GM12892 (cell line): ENCODE measurements around the gene ARHGAP9.
"Not testable (repeated sequence)": the region's sequence is repeated elsewhere in the genome, so short reads cannot be mapped to it uniquely, and the experiment has no call there.

Experiments used
- DNase-seq: peaks from one replicate; pipeline ENCODE4 v3.0.0; 2011; ENCODE audit not compliant: insufficient read length
- FAIRE-seq: peaks from 2 replicates; lab custom pipeline; 2011; peaks lifted over from hg19 to GRCh38; lab: Jason Lieb, UNC
- POLR2A ChIP-seq: IDR thresholded peaks from 2 replicates; pipeline ENCODE4 v1.6.1; 2011; ENCODE audit warnings: low read depth, low read length, control low read depth
- POLR2AphosphoS5 ChIP-seq: IDR thresholded peaks from 2 replicates; pipeline ENCODE4 v1.6.1; 2011; ENCODE audit warnings: low read depth, low read length, control low read depth
- TAF1 ChIP-seq: IDR thresholded peaks from 2 replicates; pipeline ENCODE4 v1.6.1; 2011; ENCODE audit warnings: low read depth, mild to moderate bottlenecking, control low read depth, low read length, borderline replicate concordance

ARHGAP9 gene

DNA sequence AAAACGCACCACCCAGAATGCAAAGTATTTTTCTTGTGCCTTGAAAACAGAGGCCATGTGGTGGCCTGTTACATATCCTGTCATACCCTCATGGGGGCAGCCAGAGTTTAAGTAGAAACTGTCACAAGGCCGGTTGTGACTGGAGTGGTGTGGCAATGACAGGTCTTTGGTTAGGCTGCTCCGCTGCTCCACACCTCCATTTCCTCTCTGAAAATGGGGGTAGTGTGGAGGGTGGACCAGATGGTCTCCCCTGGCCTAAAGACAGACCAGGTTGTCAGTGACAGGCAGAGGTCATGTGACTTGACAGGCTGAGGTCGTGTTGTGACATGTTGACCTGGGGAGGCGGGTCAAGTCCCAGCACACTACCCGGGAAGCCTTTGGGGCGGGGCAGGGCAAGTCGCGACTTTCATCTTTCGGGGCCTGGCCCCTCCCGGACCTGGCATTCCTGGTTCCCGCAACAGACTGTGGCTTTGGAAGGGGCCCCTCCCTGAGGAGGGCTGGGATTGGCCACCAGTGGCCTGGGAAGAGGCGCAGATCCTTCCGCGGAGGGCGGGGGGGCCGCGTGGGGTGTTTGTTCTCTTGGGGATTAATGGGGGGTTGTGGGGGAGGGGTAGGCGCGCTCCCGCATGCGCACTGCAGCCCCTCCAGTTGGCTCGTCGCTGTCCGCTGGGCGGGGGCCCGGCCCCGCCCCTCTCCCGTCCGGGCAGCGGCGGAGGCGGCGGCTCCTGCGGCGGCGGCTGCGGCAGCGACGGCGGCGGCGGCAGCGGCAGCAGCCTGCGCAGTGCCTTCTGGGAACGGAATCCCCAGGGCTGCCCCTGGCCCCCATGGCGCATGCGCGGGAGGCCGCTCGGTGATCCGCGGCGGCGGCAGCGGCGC lies 42.6 kb upstream of the ARHGAP9 start, which contains the start of gene MBD6:
Gene MBD6 (plus strand): TSS at position 814 of the 876 bp plus-strand sequence. CDS start 1,480 bp downstream, outside the sequence.
- peak; percentile 99 for DNase-seq
- peak; percentile 60; the same call in 1 of the 2 replicates for TF ChIP-seq POLR2A
- 0 out of 2 replicates have a peak, but pooled peaks have one; percentile 28 for TF ChIP-seq TAF1
- peak; percentile 49 for TF ChIP-seq POLR2AphosphoS5
- peak; percentile 92 for FAIRE-seq

DNA sequence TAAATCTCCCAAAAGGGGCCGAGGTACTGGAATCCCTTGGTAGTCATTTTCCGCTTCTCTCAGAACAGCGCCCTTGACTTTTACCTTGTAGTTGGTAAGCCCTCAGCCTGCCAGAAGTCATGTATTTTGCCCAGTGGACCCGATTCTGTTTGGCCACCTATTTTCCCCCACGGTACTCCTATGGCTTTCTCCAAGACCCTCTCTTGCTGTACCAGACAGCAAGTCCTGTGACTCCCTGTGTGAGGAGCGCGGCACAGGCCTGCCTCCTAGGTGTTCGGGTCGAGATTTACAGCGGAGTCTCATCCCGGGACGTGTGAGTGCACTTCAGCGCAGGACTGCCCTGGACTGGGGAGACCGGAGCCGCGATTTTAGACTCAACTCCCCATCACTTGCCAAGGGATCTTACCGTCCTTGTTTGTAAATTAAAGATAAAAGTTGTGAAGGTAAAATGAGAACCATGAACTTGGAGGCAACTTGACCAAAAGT lies 41.9 kb upstream of the ARHGAP9 start:
- no peak for DNase-seq

DNA sequence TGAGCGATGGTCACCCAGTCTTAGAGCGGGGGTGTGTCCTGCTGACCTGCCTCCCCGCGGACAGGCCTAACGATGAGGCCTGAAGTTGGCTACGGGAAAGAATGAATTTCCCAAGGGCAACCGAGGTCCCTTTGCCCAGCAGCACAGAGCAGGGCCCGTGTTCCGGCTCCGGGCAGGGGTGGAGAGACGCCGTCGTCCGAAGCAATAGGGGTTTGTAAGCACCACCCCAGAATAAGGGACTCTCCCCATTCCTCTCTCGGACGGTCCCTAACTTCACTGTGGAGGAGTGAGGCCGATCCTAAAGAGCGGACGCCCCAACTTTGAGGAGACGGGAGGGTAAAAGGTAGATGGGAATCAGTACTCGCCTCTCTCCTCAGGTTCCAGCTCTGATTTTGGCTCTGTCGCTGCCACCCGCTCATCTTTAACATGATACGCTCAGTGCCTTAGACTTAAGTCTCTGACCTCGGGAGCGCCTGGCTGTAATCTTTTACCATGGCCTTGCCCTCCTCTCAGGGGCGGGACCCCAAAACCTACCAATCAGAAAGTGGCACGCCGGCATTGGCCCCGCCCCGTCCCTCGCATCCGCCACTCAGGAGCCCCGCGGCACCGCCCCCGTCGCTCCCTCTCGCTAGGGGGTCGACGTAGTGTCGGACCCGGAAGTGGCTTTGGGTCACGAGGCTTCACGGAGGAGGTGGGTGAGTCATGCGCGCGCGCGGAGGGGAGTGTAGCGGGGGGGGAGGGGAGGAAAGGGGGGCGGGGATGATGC lies 40.6 kb upstream of the ARHGAP9 start, which contains the start of gene DDIT3:
Gene DDIT3 (minus strand): TSS at position 462 of the 766 bp plus-strand sequence. CDS start 3,108 bp downstream, outside the sequence.
- DNase-seq (peak; percentile 87), FAIRE-seq (peak; percentile 92)
- TF ChIP-seq TAF1 (peak; percentile 94), POLR2A (peak; percentile 99), POLR2AphosphoS5 (peak; percentile 99)

More for the DNA sequence above, 41.9 kb upstream of the ARHGAP9 start:
- FAIRE-seq: no peak
- no peak for TF ChIP-seq POLR2A
- no peak for TF ChIP-seq TAF1
- TF ChIP-seq POLR2AphosphoS5: 0 out of 2 replicates have a peak, but pooled peaks have one; percentile 8

DNA sequence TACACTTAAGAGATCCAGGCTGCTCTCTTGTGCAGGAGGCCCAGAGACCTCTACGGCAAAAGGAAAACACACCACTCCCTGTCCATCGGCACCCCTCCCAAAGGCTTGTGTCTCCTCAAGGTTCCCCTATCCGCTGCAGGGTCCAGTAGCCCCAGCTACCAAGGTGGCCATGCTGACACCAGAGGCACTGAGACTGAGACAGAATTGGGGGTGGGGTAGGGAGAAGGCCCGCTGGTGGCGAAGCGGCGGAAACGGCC lies 40.1 kb upstream of the ARHGAP9 start:
- FAIRE-seq (peak; percentile 5), DNase-seq (no peak)
- no peak for TF ChIP-seq TAF1
- no peak for TF ChIP-seq POLR2A
- no peak for TF ChIP-seq POLR2AphosphoS5

DNA sequence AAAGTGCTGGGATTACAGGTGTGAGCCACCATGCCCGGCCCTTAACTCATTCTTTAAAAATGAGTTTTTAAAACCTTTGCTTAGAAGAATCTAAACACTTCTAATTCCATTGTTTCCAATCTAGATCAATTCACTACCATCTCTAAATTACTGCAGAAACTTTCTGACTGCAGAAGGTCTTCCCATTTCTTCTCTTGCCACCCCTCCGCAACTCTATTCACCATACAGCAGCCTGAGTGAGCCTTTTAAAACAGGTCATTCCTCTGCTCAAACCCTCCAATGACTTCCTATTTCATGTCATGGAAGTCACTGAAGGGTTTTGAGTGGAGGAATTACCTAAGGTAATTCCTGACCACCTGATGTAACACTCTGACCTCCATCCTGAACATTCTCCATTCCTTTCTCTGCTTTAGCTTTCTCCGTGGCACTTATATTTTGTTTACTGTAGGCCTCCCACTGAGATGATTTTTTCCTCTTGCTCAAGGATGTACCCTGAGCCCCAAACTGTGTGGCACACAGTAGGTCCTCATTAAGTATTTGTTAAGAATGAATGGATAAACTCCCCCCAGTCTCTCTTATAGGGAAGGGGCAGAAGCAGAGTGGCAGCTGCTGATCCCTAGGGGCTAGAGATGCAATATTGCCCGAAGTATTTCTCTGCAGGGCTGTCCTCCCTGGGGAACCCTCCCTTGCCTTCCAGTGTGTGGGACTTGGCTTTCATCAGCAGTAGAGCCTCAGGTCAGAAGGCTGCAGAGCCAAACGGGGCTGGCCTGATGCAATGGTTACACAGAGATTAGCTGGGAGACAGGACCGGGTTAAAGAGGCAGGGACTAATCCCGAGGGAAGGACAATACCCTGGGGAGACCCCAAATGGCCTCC lies 39.5 kb upstream of the ARHGAP9 start:
- DNase-seq: no peak
- no peak for FAIRE-seq
- TF ChIP-seq POLR2A (no peak), POLR2AphosphoS5 (no peak), TAF1 (no peak)

DNA sequence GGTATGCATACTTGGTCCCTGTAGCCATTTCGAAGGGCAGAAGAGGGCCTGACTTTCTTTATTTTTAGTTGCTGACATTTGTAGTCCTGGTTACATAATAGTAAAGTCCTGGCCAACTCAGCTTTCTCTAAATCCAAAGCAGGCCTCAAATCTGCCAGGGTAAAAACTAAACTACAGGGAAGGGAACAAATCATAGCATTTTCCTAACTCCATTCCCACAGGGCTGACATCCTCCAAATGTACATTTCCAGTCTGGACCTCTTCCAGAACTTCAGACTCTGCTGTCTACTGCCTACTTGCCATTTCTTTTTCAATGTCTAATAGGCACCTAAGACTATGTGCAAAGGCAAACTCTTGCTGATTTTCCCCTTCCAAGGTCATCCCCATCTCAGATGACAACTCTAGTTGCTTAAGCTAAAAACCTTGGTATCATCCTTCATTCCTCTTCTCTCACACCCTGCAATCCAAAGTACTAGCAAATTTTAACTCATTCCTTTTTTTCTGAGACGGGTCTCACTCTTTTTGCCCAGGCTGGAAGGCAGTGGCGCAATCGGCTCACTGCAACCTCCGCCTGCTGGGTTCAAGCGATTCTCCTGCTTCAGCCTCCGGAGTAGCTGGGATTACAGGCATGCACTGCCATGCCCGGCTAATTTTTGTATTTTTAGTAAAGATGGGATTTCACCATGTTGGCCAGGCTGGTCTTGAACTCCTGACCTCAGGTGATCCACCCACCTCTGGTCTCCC lies 38.7 kb upstream of the ARHGAP9 start:
- no peak for TF ChIP-seq TAF1
- no peak for TF ChIP-seq POLR2A
- TF ChIP-seq POLR2AphosphoS5: no peak
- DNase-seq (no peak), FAIRE-seq (no peak)

DNA sequence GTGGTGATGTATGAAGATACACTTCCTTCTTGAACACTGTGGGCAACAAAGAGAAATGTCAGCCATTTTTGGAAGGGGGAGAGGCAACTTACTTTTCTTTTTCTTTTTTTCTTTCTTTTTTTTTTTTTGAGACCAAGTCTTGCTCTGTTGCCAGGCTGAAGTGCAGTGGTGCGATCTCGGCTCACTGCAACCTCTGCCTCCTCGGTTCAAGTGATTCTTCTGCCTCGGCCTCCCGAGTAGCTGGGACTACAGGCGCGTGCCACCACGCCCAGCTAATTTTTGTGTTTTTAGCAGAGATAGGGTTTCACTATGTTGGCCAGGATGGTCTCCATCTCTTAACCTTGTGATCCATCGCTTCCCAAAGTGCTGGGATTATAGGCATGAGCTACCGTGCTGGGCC lies 38.1 kb upstream of the ARHGAP9 start:
- TF ChIP-seq POLR2A: 0 out of 2 replicates have a peak, but pooled peaks have one; percentile 40
- DNase-seq, FAIRE-seq: not testable (repeated sequence)

DNA sequence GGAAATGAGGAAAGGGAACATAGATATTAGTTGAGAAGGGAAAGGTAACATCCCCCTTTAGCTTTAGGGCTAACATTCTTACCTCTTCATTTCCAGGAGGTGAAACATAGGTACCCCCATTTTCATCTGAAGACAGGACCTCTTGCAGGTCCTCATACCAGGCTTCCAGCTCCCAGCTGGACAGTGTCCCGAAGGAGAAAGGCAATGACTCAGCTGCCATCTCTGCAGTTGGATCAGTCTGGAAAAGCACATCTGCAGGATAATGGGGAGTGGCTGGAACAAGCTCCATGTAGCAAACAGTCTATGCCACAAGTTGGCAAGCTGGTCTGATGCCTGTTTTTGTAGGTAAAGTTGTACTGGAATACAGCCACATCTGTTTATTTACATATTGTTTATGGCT lies 37.5 kb upstream of the ARHGAP9 start:
- TF ChIP-seq POLR2AphosphoS5 (no peak; the same call in 1 of the 2 replicates), TAF1 (no peak), POLR2A (no peak)
- DNase-seq (no peak), FAIRE-seq (no peak)

DNA sequence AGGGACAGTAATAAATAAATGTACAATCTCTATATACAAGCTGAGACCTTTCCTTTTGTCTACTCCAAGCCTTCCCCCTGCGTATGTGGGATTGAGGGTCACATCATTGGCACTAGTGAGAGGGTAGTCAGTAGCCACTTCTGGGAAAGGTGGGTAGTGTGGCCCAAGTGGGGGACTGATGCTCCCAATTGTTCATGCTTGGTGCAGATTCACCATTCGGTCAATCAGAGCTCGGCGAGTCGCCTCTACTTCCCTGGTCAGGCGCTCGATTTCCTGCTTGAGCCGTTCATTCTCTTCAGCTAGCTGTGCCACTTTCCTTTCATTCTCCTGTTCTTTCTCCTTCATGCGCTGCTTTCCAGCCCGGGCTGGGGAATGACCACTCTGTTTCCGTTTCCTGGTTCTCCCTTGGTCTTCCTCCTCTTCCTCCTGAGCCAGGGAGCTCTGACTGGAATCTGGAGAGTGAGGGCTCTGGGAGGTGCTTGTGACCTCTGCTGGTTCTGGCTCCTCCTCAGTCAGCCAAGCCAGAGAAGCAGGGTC lies 37.0 kb upstream of the ARHGAP9 start:
- TF ChIP-seq POLR2A: no peak
- no peak for TF ChIP-seq POLR2AphosphoS5
- TF ChIP-seq TAF1: no peak
- FAIRE-seq: no peak
- no peak for DNase-seq
